ENCODE data around the gene SECTM1.

GRCh38 chr17:82327757-82328140 is 5.8 kb downstream of the SECTM1 start:
- TF ChIP-seq CTCF (IDR thresholded peaks at IDR 0.05; ENCODE audit: low read depth, low read length) (no peak), MAX (IDR thresholded peaks at IDR 0.05; ENCODE audit: low read depth, low read length) (no peak), POLR2A (IDR thresholded peaks at IDR 0.05; ENCODE audit: extremely low read depth, insufficient read length) (no peak)

Measured in NB4 (cell line).